Choroid plexus epithelial cell (primary cell): ENCODE data around the gene OSTN.
"Not testable (repeated sequence)": the region's sequence is repeated elsewhere in the genome, so short reads cannot be mapped to it uniquely, and the experiment has no call there.

ENCODE experiments used
- DNase-seq: peaks from one replicate; pipeline ENCODE4 v3.0.0-alpha.2; 2010; ENCODE audit warnings: low read depth
- H3K4me3 ChIP-seq: 2 replicates; pipeline ENCODE4 v1.5.1; 2011; ENCODE audit warnings: low read depth, mild to moderate bottlenecking, control low read depth, low read length, moderate library complexity
- TF ChIP-seq, protein P1 (sequence below): conservative IDR thresholded peaks from 2 replicates; pipeline ENCODE4 v1.5.1; 2011; ENCODE audit warnings: low read depth, mild to moderate bottlenecking, control low read depth, inconsistent platforms, low read length, moderate library complexity

Gene OSTN

DNA sequence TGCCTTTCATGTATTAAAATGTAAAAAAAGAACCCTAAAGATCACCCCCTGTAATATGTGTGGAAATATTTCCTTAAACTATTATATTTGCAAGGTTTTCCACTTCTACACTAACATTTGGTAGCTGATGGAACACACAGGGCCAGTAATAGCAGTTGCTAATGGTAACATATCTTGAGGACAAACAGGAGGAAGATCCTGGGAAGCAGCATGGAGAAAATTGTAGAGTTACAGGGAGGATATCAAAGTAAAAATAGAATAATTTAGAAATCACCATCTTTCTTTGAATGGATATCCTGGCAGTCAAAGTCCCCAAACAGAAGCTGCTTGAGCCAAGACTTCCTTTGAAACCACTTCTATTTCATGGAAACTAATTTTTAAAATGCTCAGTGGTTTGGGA is 29.5 kb upstream of the OSTN start:
- no peak overlapping the region for H3K4me3 ChIP-seq
- TF ChIP-seq, protein P1, sequence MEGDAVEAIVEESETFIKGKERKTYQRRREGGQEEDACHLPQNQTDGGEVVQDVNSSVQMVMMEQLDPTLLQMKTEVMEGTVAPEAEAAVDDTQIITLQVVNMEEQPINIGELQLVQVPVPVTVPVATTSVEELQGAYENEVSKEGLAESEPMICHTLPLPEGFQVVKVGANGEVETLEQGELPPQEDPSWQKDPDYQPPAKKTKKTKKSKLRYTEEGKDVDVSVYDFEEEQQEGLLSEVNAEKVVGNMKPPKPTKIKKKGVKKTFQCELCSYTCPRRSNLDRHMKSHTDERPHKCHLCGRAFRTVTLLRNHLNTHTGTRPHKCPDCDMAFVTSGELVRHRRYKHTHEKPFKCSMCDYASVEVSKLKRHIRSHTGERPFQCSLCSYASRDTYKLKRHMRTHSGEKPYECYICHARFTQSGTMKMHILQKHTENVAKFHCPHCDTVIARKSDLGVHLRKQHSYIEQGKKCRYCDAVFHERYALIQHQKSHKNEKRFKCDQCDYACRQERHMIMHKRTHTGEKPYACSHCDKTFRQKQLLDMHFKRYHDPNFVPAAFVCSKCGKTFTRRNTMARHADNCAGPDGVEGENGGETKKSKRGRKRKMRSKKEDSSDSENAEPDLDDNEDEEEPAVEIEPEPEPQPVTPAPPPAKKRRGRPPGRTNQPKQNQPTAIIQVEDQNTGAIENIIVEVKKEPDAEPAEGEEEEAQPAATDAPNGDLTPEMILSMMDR, result no peak
- no peak for DNase-seq

- DNase-seq, result no peak
- TF ChIP-seq, protein P1, result no peak
- no peak overlapping the region for H3K4me3 ChIP-seq
Measured at GRCh38 chr3:191170097-191170496, 28.9 kb upstream of the OSTN start.

GRCh38 chr3:191175102-191175501 is 23.9 kb upstream of the OSTN start:
- H3K4me3 ChIP-seq, result no peak overlapping the region
- DNase-seq, result no peak
- TF ChIP-seq, protein P1, result no peak

- TF ChIP-seq, protein P1, result no peak
Measured at GRCh38 chr3:191176038-191176785, 22.8 kb upstream of the OSTN start.

DNA sequence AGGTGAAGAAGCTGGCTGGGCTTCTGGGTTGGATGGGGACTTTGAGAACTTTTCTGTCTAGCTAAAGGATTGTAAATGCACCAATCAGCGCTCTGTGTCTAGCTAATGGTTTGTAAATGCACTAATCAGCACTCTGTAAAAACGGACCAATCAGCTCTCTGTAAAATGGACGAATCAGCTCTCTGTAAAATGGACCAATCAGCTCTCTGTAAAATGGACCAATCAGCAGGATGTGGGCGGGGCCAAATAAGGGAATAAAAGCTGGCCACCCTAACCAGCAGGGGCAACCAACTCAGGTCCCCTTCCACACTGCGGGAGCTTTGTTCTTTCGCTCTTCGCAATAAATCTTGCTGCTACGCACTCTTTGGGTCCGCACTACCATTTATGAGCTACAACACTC is 13.7 kb upstream of the OSTN start:
- not testable (repeated sequence) for DNase-seq, H3K4me3 ChIP-seq

More at GRCh38 chr3:191176038-191176785, 22.8 kb upstream of the OSTN start:
- no peak overlapping the region for H3K4me3 ChIP-seq
- DNase-seq, result no peak

DNA sequence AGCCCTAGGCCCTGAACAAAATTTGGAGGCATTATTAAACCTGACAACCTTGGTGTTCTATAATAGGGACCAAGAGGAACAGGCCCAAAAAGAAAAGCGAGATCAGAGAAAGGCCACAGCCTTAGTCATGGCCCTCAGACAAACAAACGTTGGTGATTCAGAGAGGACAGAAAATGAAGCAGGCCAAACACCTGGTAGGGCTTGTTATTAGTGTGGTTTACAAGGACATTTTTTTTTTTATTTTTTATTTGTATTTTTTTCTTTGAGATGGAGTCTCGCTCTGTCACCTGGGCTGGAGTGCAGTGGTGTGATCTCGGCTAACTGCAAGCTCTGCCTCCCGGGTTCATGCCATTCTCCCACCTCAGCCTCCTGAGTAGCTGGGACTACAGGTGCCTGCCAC is 10.8 kb upstream of the OSTN start:
- DNase-seq, result not testable (repeated sequence)

DNA sequence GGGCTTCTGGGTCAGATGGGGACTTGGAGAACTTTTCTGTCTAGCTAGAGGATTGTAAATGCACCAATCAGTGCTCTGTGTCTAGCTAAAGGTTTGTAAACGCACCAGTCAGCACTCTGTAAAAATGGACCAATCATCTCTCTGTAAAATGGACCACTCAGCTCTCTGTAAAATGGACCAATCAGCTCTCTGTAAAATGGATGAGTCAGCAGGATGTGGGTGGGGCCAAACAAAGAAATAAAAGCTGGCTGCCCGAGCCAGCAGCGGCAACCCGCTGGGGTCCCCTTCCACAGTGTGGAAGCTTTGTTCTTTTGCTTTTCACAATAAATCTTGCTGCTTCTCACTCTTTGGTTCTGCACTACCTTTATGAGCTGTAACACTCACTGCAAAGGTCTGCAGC is 6.8 kb upstream of the OSTN start:
- H3K4me3 ChIP-seq, DNase-seq: not testable (repeated sequence)

More for the DNA sequence above, 10.8 kb upstream of the OSTN start:
- H3K4me3 ChIP-seq, result not testable (repeated sequence)

- TF ChIP-seq, protein P1, result no peak
- no peak for DNase-seq
- H3K4me3 ChIP-seq, result no peak overlapping the region
Measured at GRCh38 chr3:191192941-191193340, 6.1 kb upstream of the OSTN start.
